Measurements from ENCODE around the gene DOLPP1.
A peak's percentile ranks its signal among the peaks of the same experiment; 100 is the strongest.

Gene DOLPP1

DNA sequence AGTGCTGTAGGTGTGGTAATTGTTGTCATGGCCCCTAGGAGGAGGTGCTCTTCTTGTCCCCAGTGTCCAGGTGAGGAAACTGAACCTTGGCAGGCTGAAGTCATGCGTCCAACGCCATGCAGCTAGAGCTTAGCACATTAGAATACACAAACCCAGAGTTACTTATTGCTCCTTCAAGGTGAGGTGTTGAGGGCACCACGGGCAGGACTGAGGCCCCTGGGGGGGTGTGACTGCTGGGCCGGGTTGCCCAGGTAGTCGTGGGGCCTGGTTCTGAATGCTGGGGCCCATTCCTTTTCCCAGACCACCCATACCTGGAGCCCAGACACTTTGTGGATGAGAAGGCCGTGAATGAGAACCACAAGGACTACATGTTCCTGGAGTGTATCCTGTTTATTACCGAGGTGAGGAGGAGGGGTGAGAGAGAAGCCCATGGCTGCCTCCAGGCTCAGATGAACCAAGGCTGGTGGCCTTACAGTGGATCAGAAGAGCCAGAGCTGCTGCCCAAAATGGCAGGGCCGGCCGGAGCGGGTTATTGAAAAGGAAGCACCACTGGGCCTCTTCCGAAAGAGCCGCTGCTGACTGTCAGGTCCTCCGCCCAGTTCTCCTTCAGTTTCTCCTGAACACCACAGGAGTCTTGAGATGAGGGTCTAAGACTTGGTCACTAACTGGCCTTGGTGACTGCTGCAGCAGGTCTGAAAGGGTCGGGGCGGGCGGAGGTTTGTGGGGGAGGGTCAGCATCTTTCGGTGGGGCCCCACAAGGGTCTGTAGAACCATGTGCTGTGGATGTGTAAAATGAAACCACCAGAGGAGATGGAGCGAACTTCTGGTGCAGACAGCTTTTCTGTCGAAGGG is 56.6 kb downstream of the DOLPP1 start:
- no peak for DNase-seq (ENCODE audit: low read depth in 2 of 2, low spot score in 1 of 2)

- DNase-seq (ENCODE audit: low read depth in 2 of 2, low spot score in 1 of 2), result no peak
These were observed 57.2 kb downstream of the DOLPP1 start for GRCh38 chr9:129138144-129138462.

DNA sequence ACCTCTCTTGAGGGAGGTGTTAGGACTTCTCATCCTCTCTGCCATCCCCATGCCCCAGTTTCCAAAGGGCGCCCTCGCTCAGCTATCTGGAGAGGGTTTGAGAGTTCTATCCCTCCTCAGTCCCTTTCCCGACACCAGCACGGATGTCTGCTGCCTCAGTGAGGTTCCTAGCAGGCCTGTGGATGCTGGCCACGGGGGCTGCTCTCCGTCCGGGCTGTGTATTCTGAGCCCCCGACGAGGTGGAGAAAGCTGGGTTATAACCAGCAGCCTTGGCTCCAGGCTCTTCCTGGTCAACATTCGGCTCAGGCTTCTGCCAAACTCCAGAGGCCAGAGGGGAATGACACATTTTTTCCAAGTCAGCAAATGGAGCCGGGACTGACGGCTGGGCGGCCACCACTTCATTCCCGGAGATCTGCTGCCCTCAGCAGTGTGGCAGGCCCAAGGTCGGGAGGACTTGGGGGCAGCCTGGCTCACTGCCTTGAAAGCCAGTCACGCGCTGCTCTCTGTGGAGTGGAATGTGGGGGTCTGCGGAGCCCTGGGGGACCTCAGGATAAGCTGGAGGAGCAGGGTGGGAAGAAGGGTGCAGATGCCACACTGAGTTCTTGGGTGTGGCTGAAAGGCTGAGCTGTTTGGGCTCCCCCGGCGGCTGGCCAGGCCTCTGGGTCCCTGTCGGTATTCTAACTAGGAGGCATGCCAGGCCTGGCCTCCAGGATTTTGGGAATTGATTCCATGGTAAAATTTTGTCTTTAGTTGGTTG is 57.7 kb downstream of the DOLPP1 start:
- no peak for DNase-seq (ENCODE audit: low read depth in 2 of 2, low spot score in 1 of 2)

- DNase-seq (ENCODE audit: low read depth in 2 of 2, low spot score in 1 of 2), result peak; percentile 28 to 56
These were observed 58.5 kb downstream of the DOLPP1 start for GRCh38 chr9:129139233-129139992.

- DNase-seq (ENCODE audit: low read depth in 2 of 2, low spot score in 1 of 2), result peak; percentile 59 to 62
These were observed 59.1 kb downstream of the DOLPP1 start for GRCh38 chr9:129139993-129140396.

All from stimulated activated CD8-positive, alpha-beta memory T cell treated with anti-CD3 and anti-CD28 coated beads, Interleukin-4, amount 100 ng/mL, for 1 hour (primary cell).